ENCODE data around the gene EHMT1. TPM values are rescaled to one million over a fixed set of nuclear protein-coding genes. Genes with fewer than 3 reads are reported as not detected.
"Not testable (repeated sequence)": the region's sequence is repeated elsewhere in the genome, so short reads cannot be mapped to it uniquely, and the experiment has no call there.

Gene EHMT1
- total RNA-seq, 2 donors from 2014 or later, result 67.5 to 69.3 TPM

GRCh38 chr9:137733429-137733828, 114.6 kb downstream of the EHMT1 start:
- H3K36me3 Mint-ChIP-seq (ENCODE audit: insufficient read depth in 2 of 2), result peaks cover 30 to 38% of the 10 kb centered on the region in 2 donors
- H3K27me3 Mint-ChIP-seq (ENCODE audit: low read depth), result no peaks in the 10 kb centered on the region
- H3K4me1 Mint-ChIP-seq (ENCODE audit: low read depth), result no peaks in the 10 kb centered on the region
- H3K9me3 Mint-ChIP-seq, result peaks cover 8 to 11% of the 10 kb centered on the region in 2 donors
- ATAC-seq (replicated peaks in 1 of 2), result no peak
- no peak overlapping the region for H3K4me3 Mint-ChIP-seq
- H3K27ac Mint-ChIP-seq, result no peak overlapping the region
- DNase-seq, result no peak

DNA sequence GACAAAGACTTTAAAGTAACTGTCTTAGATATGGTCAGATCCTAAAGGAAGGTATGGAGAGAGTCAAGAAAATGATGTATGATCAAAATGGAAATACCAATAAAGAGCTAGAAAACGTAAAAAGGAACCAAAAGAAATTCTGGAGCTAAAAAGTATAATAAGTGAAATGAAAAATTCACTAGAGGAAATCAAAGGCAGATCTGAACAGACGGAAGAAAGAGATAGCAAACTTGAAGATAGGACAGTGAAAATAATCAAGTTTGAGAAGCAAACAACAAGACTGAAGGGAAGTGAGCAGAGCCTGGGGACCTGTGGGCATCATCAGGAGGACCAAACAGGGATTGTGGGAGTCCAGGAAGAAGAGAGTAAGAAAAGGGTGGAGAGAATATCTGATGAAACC, 115.4 kb downstream of the EHMT1 start:
- H3K27me3 Mint-ChIP-seq (ENCODE audit: low read depth), result no peaks in the 10 kb centered on the region
- ATAC-seq (replicated peaks in 1 of 2), result no peak
- no peak for DNase-seq
- H3K9me3 Mint-ChIP-seq, result peaks cover 8 to 11% of the 10 kb centered on the region in 2 donors
- H3K36me3 Mint-ChIP-seq (ENCODE audit: insufficient read depth in 2 of 2), result peaks cover 29 to 38% of the 10 kb centered on the region in 2 donors
- H3K4me1 Mint-ChIP-seq (ENCODE audit: low read depth), result no peaks in the 10 kb centered on the region
- H3K4me3 Mint-ChIP-seq, result no peak overlapping the region
- peak overlapping the region; percentile 23 for H3K27ac Mint-ChIP-seq

GRCh38 chr9:137738182-137738696, 119.4 kb downstream of the EHMT1 start:
- peaks cover 17 to 18% of the 10 kb centered on the region in 2 donors for H3K36me3 Mint-ChIP-seq (ENCODE audit: insufficient read depth in 2 of 2)
- H3K9me3 Mint-ChIP-seq; ATAC-seq (replicated peaks in 1 of 2); H3K4me3 Mint-ChIP-seq; DNase-seq; H3K27ac Mint-ChIP-seq; H3K27me3 Mint-ChIP-seq (ENCODE audit: low read depth); H3K4me1 Mint-ChIP-seq (ENCODE audit: low read depth): not testable (repeated sequence)

DNA sequence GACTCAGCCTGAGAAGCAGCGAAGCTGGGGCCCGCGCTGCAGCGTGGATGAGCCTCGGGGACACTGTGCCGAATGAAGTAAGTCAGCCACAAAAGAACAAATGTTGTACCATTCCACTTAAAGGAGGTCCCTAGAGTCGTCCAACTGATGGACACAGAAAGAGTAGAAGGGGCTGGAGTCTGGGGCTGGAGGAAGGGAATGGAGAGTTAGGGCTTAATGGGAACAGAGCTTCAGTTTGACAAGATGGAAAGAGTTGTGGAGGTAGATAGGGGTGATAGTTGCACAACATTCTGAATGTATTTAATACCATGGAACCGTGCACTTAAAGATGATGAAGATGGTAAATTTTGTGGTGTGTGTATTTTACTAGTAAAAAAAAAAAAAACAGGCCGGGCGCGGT, 119.9 kb downstream of the EHMT1 start:
- peaks cover 6% of the 10 kb centered on the region in 2 donors for H3K9me3 Mint-ChIP-seq
- H3K27ac Mint-ChIP-seq, result no peak overlapping the region

DNA sequence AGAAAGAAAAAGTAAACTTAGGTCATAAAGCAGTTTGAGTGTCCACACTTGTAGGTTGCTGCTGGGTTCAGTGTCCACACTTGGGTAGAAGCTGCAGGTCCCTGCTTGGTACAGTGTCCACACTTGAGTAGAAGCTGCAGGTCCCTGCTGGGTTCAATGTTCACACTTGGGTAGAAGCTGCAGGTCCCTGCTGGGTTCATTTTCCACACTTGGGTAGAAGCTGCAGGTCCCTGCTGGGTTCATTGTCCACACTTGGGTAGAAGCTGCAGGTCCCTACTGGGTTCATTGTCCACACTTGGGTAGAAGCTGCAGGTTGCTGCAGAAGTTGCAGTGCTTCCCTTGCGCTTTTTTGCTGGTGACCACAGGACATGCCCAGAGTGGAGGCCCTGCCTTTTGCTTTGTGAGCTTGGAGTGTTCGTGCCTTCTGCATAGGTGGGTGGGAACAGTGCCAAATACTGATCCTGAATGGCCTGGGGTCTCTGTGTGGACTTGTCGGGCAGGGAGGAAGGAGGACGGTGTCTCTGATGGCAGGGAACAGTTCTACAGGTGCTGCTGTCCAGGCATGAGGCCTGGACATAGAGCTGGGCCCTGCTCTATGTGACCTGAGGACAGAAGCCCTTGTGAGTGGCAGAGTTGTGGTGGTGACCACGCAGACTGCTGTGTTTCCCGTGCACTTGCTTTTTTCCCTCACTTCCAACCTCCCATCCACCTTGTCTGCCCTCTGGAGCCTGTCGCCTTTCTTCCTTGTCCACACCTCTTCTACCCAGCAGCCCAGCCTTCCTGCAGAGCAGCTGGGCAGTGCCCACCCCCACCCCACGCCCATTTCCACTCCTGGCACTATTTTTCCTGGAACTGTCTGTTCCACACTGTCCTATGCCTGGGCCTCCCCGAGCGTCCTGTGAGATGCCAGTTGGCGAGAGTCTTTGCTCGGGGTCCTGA, 120.8 kb downstream of the EHMT1 start:
- H3K27ac Mint-ChIP-seq, result no peak overlapping the region
- no peak overlapping the region for H3K4me3 Mint-ChIP-seq
- DNase-seq, result no peak
- H3K9me3 Mint-ChIP-seq, result no peaks in the 10 kb centered on the region
- no peaks in the 10 kb centered on the region for H3K27me3 Mint-ChIP-seq (ENCODE audit: low read depth)
- H3K36me3 Mint-ChIP-seq (ENCODE audit: insufficient read depth in 2 of 2), result peaks cover 7 to 10% of the 10 kb centered on the region in 2 donors
- no peak for ATAC-seq (replicated peaks in 1 of 2)
- peaks cover 4% of the 10 kb centered on the region for H3K4me1 Mint-ChIP-seq (ENCODE audit: low read depth)

More for the DNA sequence above, 119.9 kb downstream of the EHMT1 start:
- Mint-ChIP-seq H3K27me3 (ENCODE audit: low read depth) (no peaks in the 10 kb centered on the region), H3K4me3 (no peak overlapping the region), H3K4me1 (ENCODE audit: low read depth) (no peaks in the 10 kb centered on the region), H3K36me3 (ENCODE audit: insufficient read depth in 2 of 2) (peaks cover 14 to 15% of the 10 kb centered on the region in 2 donors)
- no peak for ATAC-seq (replicated peaks in 1 of 2)
- DNase-seq, result no peak

DNA sequence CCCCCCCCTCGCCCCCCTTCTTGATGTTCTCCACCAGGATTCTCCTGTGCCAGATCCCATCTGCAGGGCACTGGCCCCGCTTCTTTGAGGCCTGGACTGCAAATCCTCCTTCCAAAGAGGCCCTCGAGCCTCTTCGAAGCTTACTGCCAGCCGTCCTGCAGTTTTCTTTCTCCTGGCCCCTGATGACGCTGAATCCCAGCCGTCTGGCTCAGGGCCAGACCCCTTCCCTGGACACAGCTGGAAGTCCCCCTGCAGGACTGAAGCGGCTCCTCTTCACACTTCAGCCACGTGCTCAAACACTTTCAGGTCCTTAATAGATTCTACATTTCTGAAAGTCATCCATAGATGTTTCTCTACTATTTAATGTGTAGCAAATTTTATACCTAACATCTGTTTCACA, 121.5 kb downstream of the EHMT1 start:
- H3K27ac Mint-ChIP-seq, result no peak overlapping the region
- ATAC-seq (replicated peaks in 1 of 2) (no peak), DNase-seq (no peak)
- peaks cover 5 to 6% of the 10 kb centered on the region in 2 donors for H3K36me3 Mint-ChIP-seq (ENCODE audit: insufficient read depth in 2 of 2)
- no peak overlapping the region for H3K4me3 Mint-ChIP-seq
- H3K27me3 Mint-ChIP-seq (ENCODE audit: low read depth), result no peaks in the 10 kb centered on the region
- H3K9me3 Mint-ChIP-seq, result no peaks in the 10 kb centered on the region
- peaks cover 10% of the 10 kb centered on the region for H3K4me1 Mint-ChIP-seq (ENCODE audit: low read depth)

- H3K27me3 Mint-ChIP-seq (ENCODE audit: low read depth), result no peaks in the 10 kb centered on the region
- peaks cover 2 to 11% of the 10 kb centered on the region in 2 donors for H3K36me3 Mint-ChIP-seq (ENCODE audit: insufficient read depth in 2 of 2)
- ATAC-seq (replicated peaks in 1 of 2), result no peak
- H3K4me1 Mint-ChIP-seq (ENCODE audit: low read depth), result peaks cover 18% of the 10 kb centered on the region
- H3K4me3 Mint-ChIP-seq, result no peak overlapping the region
- no peak overlapping the region for H3K27ac Mint-ChIP-seq
- no peaks in the 10 kb centered on the region for H3K9me3 Mint-ChIP-seq
- DNase-seq, result no peak
Observed at GRCh38 chr9:137741330-137741729, 122.5 kb downstream of the EHMT1 start.

- H3K27me3 Mint-ChIP-seq (ENCODE audit: low read depth), result no peaks in the 10 kb centered on the region
- DNase-seq (no peak), ATAC-seq (replicated peaks in 1 of 2) (no peak)
- H3K9me3 Mint-ChIP-seq, result no peaks in the 10 kb centered on the region
- no peak overlapping the region for H3K27ac Mint-ChIP-seq
- peaks cover 4 to 14% of the 10 kb centered on the region in 2 donors for H3K36me3 Mint-ChIP-seq (ENCODE audit: insufficient read depth in 2 of 2)
- no peak overlapping the region for H3K4me3 Mint-ChIP-seq
- peaks cover 18% of the 10 kb centered on the region for H3K4me1 Mint-ChIP-seq (ENCODE audit: low read depth)
Observed at GRCh38 chr9:137742698-137743097, 123.9 kb downstream of the EHMT1 start.

DNA sequence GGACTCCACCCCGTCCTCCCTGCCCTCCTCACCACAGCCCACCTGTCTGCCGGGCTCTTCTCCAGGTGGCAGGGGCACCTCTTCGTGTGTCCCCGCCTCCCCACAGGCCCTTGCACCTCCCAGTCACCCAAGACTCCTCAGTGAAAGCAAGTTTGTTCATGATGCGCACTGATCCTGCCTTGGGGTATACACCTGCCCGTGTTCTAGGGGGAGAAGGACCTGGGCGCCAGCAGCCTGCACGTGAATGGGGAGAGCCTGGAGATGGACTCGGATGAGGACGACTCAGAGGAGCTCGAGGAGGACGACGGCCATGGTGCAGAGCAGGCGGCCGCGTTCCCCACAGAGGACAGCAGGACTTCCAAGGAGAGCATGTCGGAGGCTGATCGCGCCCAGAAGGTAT, 124.9 kb downstream of the EHMT1 start:
- no peak overlapping the region for H3K4me3 Mint-ChIP-seq
- peaks cover 18% of the 10 kb centered on the region for H3K4me1 Mint-ChIP-seq (ENCODE audit: low read depth)
- no peaks in the 10 kb centered on the region for H3K9me3 Mint-ChIP-seq
- H3K27ac Mint-ChIP-seq, result no peak overlapping the region
- no peaks in the 10 kb centered on the region for H3K27me3 Mint-ChIP-seq (ENCODE audit: low read depth)
- DNase-seq, result no peak
- no peak for ATAC-seq (replicated peaks in 1 of 2)
- peaks cover 3 to 14% of the 10 kb centered on the region in 2 donors for H3K36me3 Mint-ChIP-seq (ENCODE audit: insufficient read depth in 2 of 2)

GRCh38 chr9:137744632-137745183, 125.9 kb downstream of the EHMT1 start:
- peak overlapping the region; percentile 63 for H3K27ac Mint-ChIP-seq
- no peak for DNase-seq
- no peak overlapping the region for H3K4me3 Mint-ChIP-seq
- peaks cover 3 to 14% of the 10 kb centered on the region in 2 donors for H3K36me3 Mint-ChIP-seq (ENCODE audit: insufficient read depth in 2 of 2)
- ATAC-seq (replicated peaks in 1 of 2), result no peak
- no peaks in the 10 kb centered on the region for H3K9me3 Mint-ChIP-seq
- H3K27me3 Mint-ChIP-seq (ENCODE audit: low read depth), result no peaks in the 10 kb centered on the region
- peaks cover 18% of the 10 kb centered on the region for H3K4me1 Mint-ChIP-seq (ENCODE audit: low read depth)

GRCh38 chr9:137745541-137745991, 126.8 kb downstream of the EHMT1 start:
- ATAC-seq (replicated peaks in 1 of 2) (peak; percentile 51 to 84), DNase-seq (peak in 1 of 2 donors; percentile 23)
- H3K27ac Mint-ChIP-seq, result peak overlapping the region; percentile 81
- peaks cover 3 to 14% of the 10 kb centered on the region in 2 donors for H3K36me3 Mint-ChIP-seq (ENCODE audit: insufficient read depth in 2 of 2)
- H3K27me3 Mint-ChIP-seq (ENCODE audit: low read depth), result no peaks in the 10 kb centered on the region
- no peak overlapping the region for H3K4me3 Mint-ChIP-seq
- no peaks in the 10 kb centered on the region for H3K9me3 Mint-ChIP-seq
- peaks cover 18% of the 10 kb centered on the region for H3K4me1 Mint-ChIP-seq (ENCODE audit: low read depth)

DNA sequence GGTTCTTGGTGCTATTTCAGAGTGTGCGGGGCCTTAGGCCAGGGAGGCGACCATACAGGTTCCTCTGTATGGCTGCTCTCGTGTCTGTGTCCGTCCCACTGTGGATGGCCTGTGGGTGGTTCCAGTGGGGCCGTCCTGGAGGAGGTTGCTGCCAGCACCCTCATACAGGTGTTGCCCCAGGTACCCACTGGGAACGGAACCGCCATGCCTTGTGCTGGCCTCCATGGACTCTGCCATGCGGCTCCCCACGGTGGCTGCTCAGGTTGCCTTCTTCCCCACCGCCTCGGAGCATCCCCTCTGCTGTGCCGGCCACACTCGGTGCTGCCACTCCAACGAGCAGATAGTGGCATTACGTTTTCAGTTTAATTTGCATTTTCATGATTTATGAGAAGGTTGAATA, 129.5 kb downstream of the EHMT1 start:
- Mint-ChIP-seq H3K4me1 (ENCODE audit: low read depth) (peaks cover 18% of the 10 kb centered on the region), H3K36me3 (ENCODE audit: insufficient read depth in 2 of 2) (peaks cover 3 to 28% of the 10 kb centered on the region in 2 donors), H3K27ac (no peak overlapping the region), H3K9me3 (no peaks in the 10 kb centered on the region), H3K4me3 (no peak overlapping the region), H3K27me3 (ENCODE audit: low read depth) (no peaks in the 10 kb centered on the region)
- DNase-seq (no peak), ATAC-seq (replicated peaks in 1 of 2) (no peak)

DNA sequence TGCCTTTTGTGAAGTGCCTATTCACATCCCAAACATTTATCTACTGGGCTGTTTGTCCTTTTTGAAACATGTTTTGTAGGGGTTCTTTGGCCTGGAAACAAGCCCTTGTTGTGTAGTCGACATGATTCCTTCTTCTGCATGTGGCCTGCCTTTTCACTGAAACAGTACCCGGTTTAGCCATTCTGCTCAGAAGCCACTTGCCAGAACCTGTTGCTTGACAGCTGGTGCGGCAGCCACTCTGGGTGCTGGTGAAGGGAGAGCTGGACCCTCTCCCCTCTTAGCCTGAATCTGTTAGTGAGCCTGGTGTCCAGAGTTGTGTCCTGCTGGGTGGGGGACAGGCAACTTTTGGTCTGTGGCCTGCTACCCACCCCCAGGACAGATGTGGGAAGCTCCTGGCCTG, 129.9 kb downstream of the EHMT1 start:
- Mint-ChIP-seq H3K27me3 (ENCODE audit: low read depth) (no peaks in the 10 kb centered on the region), H3K27ac (no peak overlapping the region), H3K9me3 (no peaks in the 10 kb centered on the region), H3K4me3 (no peak overlapping the region), H3K4me1 (ENCODE audit: low read depth) (peaks cover 18% of the 10 kb centered on the region), H3K36me3 (ENCODE audit: insufficient read depth in 2 of 2) (peaks cover 3 to 29% of the 10 kb centered on the region in 2 donors)
- no peak for DNase-seq
- ATAC-seq (replicated peaks in 1 of 2), result no peak

All from activated T-cell treated with anti-CD3 and anti-CD28 coated beads, Interleukin-2, amount 50 U/mL, for 72 hours (primary cell).